Central memory CD8-positive, alpha-beta T cell (primary cell): Measurements from ENCODE around the gene IL26.
A peak's percentile ranks its signal among the peaks of the same experiment; 100 is the strongest.
"Not testable (repeated sequence)": the region's sequence is repeated elsewhere in the genome, so short reads cannot be mapped to it uniquely, and the experiment has no call there.

Source experiments
- ATAC-seq: fragments of 150-1000 bp; cut with Tn5 transposase; replicated peaks from 2 replicates; pipeline ENCODE4 v1.10.0; 2022; ENCODE audit warnings: mild to moderate bottlenecking, moderate FRiP score, moderate number of reproducible peaks; ENCODE audit not compliant: poor library complexity, severe bottlenecking; ENCODE audit errors: extremely low read depth
- DNase-seq, 2 donors: peaks; one replicate each; pipeline ENCODE4 v3.0.0; 2021; ENCODE audit warnings: low spot score in 2 of 2
- H3K27ac Mint-ChIP-seq: one replicate; pipeline ENCODE4 v1.8.0; 2022; ENCODE audit warnings: low read depth, mild to moderate bottlenecking, moderate library complexity, mixed read lengths
- H3K27me3 Mint-ChIP-seq: one replicate; pipeline ENCODE4 v1.8.0; 2022; ENCODE audit warnings: mixed read lengths
- H3K36me3 Mint-ChIP-seq: one replicate; pipeline ENCODE4 v1.8.0; 2022; ENCODE audit warnings: mild to moderate bottlenecking, moderate library complexity, mixed read lengths; ENCODE audit not compliant: insufficient read depth
- H3K4me1 Mint-ChIP-seq: one replicate; pipeline ENCODE4 v1.8.0; 2022; ENCODE audit warnings: mixed read lengths
- H3K4me3 Mint-ChIP-seq: one replicate; pipeline ENCODE4 v1.8.0; 2022; ENCODE audit warnings: mild to moderate bottlenecking, moderate library complexity, mixed read lengths
- H3K9me3 Mint-ChIP-seq: one replicate; pipeline ENCODE4 v1.8.0; 2022; ENCODE audit warnings: mixed read lengths

The IL26 gene

DNA sequence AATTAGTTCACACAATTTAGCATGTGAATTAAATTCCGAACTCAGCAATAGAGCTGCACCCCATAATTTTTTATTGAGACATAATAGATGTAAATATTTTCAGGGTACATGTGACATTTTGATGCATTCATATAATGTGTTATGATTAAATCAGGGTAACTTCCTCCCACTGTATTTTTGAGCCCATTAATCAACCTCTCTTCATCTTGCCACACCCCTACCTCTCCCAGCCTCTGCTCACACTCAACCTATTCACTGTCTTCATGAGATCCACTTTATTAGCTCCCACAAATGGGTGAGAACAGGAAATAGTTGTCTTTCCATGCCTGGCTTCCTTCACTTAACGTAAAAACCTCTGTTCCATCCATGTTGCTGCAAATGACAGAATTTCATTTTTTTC is 14.7 kb downstream of the IL26 start:
- Mint-ChIP-seq H3K27ac (no peak overlapping the region), H3K27me3 (no peaks in the 10 kb centered on the region), H3K36me3 (peaks cover 1% of the 10 kb centered on the region), H3K4me1 (peaks cover 28% of the 10 kb centered on the region), H3K9me3 (no peaks in the 10 kb centered on the region), H3K4me3 (no peak overlapping the region)
- ATAC-seq: no peak
- DNase-seq: no peak

DNA sequence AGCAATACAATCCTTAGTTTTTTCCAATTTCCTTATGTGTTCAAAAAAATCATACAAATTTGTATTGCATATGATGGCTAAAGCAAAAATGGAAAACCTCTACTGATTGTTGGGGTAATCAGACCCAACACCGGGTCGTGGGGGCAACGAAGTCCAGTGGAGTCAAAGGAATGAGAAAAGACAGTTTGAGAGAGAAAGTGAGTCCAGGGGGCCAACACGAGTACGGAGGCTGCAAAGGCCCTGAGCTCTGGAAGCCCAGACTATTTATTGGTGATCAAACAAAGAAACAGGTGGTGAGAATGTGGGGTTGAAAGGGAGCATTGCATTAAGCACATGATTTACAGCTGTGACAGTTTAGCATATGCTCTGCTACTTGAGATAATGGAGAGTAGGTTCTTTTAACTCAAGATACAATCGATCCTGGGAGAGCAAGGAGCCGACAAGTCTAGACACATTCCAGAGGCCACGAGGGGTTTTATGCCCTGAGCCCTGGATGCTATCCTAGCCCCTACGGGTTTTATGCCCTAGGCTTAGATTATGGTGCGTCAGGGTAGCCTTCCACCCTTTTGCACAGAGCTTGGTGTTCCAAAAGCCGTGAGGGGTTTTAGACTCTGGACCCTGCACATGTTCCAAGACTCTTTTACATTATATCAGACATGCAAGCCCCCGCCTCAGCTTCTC is 16.4 kb downstream of the IL26 start:
- H3K4me1 Mint-ChIP-seq: peaks cover 23% of the 10 kb centered on the region
- DNase-seq, H3K9me3 Mint-ChIP-seq, H3K36me3 Mint-ChIP-seq, H3K27me3 Mint-ChIP-seq, ATAC-seq, H3K4me3 Mint-ChIP-seq, H3K27ac Mint-ChIP-seq: not testable (repeated sequence)

DNA sequence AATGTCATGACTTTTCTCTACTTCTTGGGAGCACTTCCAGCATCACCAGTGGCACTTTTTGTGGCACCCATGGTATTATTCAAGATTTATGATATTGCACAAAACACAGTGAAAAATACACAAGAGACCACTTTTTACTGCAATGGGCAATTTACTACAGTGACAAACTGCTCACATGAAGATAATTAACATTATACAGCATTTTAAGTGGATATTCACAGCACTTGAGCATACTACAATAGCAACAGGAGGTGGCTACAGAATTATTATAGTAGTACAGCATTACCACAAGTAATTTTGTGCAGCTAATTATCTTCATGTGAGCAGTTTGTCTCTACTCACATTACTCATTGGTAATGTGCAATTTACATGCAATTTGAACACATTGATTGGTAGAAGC is 18.3 kb downstream of the IL26 start:
- DNase-seq: no peak
- ATAC-seq: no peak
- no peaks in the 10 kb centered on the region for H3K9me3 Mint-ChIP-seq
- no peaks in the 10 kb centered on the region for H3K27me3 Mint-ChIP-seq
- H3K27ac Mint-ChIP-seq: no peak overlapping the region
- H3K4me3 Mint-ChIP-seq: no peak overlapping the region
- H3K4me1 Mint-ChIP-seq: peaks cover 35% of the 10 kb centered on the region
- H3K36me3 Mint-ChIP-seq: peaks cover 3% of the 10 kb centered on the region

DNA sequence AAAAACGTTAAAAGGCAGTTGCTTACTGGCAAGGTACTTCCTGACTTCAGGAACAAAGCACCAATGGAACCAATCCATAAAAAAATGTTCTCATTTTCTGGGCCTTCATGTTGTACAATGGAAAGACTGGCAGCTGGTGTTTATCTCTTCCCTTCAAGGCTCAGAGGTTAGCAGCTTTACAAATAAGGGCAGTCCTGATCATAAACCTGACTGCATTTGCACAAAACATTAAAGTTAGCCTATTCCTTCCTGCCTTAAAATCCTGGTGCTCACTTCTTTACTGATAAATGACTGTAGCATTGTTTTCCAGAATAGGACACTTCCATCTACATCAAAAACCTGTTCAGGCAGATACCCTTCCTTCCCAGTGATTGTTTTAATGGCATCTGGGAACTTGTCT is 19.2 kb downstream of the IL26 start:
- H3K27me3 Mint-ChIP-seq: no peaks in the 10 kb centered on the region
- DNase-seq (no peak), ATAC-seq (no peak)
- H3K9me3 Mint-ChIP-seq: no peaks in the 10 kb centered on the region
- H3K4me1 Mint-ChIP-seq: peaks cover 30% of the 10 kb centered on the region
- no peak overlapping the region for H3K4me3 Mint-ChIP-seq
- peaks cover 3% of the 10 kb centered on the region for H3K36me3 Mint-ChIP-seq
- no peak overlapping the region for H3K27ac Mint-ChIP-seq

DNA sequence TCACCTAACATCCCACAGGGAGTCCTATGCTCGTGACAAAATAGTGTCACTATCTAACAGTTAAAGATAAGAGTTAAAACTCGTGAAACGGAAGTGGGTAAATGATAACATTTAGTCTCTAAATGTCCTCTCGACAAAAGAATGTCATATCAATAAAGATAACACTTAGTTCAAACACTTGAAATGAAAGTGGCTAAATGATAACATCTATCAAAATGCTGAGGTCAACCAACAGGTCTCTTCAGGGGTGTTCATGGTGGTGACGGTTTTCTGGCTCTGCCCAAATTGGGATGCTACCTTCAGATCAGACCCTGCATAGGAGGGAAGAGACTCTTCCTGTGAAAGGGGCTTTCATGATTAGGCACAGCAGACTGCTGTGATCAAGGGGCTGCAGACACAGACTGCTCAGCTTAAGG is 22.1 kb downstream of the IL26 start:
- H3K4me3 Mint-ChIP-seq: peak overlapping the region; percentile 4
- H3K9me3 Mint-ChIP-seq: no peaks in the 10 kb centered on the region
- H3K27me3 Mint-ChIP-seq: no peaks in the 10 kb centered on the region
- H3K4me1 Mint-ChIP-seq: peaks cover 35% of the 10 kb centered on the region
- H3K27ac Mint-ChIP-seq: no peak overlapping the region
- DNase-seq (no peak), ATAC-seq (peak; percentile 55)
- H3K36me3 Mint-ChIP-seq: peaks cover 3% of the 10 kb centered on the region

DNA sequence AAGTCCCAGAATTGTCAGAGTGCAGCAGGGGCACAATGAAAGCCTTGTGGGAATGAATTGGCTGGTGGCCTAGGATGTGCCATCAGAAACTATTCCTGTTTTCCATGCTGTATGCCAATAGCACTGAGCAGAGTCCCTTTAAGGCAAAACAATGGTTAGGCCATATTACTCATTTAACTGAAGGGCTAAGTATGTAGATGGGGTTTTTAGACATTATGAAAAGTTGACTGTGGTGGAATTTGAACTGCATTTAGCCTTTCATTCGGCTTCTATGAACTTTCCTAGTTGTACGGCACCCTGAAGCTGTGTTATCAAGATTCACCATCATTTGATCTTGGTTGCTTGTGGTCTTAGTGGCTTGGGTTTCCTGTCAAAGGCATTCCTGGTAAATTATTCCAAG is 24.8 kb downstream of the IL26 start:
- Mint-ChIP-seq H3K36me3 (peaks cover 3% of the 10 kb centered on the region), H3K27me3 (no peaks in the 10 kb centered on the region), H3K27ac (no peak overlapping the region), H3K9me3 (no peaks in the 10 kb centered on the region), H3K4me1 (peaks cover 38% of the 10 kb centered on the region), H3K4me3 (no peak overlapping the region)
- no peak for DNase-seq
- ATAC-seq: no peak

DNA sequence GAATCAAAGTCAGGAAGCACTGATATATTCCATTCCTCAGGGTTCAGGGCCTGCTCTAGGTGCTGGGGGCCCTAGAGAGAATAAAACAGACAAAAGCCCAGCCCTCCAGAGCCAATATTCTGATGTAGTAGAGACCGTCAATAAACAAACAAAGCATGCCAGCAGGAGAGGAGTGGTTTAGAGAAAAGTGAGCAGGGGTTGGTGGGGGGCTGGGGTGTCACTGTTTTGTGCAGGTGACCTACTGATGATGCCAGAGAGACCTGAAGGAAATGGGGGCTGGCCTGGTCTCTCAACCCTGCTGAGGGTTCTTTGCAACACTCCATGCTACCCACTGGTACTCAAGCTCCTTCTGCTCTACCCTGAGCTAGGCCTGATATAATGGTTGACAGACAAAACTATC is 26.5 kb downstream of the IL26 start:
- no peak for DNase-seq
- H3K4me3 Mint-ChIP-seq: peak overlapping the region; percentile 71
- H3K27ac Mint-ChIP-seq: peak overlapping the region; percentile 83
- peaks cover 38% of the 10 kb centered on the region for H3K4me1 Mint-ChIP-seq
- H3K27me3 Mint-ChIP-seq: no peaks in the 10 kb centered on the region
- H3K36me3 Mint-ChIP-seq: peaks cover 3% of the 10 kb centered on the region
- H3K9me3 Mint-ChIP-seq: no peaks in the 10 kb centered on the region
- ATAC-seq: peak; percentile 30

DNA sequence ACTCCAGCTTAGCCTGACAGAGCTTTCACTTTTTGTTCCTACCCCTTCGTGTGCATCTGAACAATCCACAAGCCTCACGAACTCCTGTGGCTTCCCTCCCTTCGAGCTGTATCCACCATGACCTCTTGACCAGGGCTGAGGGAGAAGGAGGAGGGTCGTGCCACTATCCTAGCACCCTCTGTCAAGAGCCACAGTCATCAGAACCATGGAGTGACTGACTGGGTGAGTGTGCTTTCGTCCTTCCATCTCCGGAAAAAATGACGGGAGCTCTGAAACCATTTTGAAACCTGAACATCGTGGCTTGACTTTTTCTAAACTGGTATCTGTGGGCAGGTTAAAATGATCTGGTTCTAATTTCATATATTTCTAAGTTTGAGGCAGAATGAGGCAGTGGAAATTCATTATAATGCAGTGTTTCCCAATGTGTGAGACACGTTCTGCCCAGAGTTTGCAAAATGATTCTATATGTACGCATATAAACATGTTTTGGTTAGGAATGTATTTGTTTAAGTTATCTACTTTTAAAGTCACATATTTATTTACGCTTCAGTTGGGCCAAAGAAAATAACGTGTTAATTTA is 27.0 kb downstream of the IL26 start:
- peaks cover 38% of the 10 kb centered on the region for H3K4me1 Mint-ChIP-seq
- peak overlapping the region; percentile 71 for H3K4me3 Mint-ChIP-seq

DNA sequence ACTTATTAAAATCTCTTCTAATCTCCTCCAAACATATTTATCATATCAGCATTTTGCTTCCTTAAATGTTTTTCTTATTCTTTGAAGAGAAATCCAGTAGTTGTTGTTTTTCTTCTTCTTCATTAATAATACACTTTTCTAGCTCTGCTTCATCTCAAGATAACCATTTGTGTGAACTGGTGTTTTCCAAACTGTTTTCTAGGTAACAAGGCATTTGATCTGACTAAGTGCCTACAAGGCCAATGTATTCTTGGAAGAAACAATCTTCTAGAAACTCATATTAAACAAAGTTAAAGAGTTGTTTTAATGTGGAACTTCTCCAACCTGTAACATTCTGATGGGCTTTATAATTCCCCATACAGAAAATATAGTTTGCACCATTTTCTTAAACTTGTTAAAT is 35.3 kb downstream of the IL26 start:
- Mint-ChIP-seq H3K4me3 (peak overlapping the region; percentile 2), H3K9me3 (no peaks in the 10 kb centered on the region), H3K36me3 (peaks cover 2% of the 10 kb centered on the region), H3K4me1 (peaks cover 6% of the 10 kb centered on the region), H3K27ac (peak overlapping the region; percentile 52), H3K27me3 (no peaks in the 10 kb centered on the region)
- ATAC-seq: peak; percentile 25
- no peak for DNase-seq

More for the DNA sequence above, 27.0 kb downstream of the IL26 start:
- no peaks in the 10 kb centered on the region for H3K9me3 Mint-ChIP-seq
- DNase-seq (no peak), ATAC-seq (peak; percentile 53)
- H3K36me3 Mint-ChIP-seq: peaks cover 3% of the 10 kb centered on the region
- peak overlapping the region; percentile 83 for H3K27ac Mint-ChIP-seq
- no peaks in the 10 kb centered on the region for H3K27me3 Mint-ChIP-seq

DNA sequence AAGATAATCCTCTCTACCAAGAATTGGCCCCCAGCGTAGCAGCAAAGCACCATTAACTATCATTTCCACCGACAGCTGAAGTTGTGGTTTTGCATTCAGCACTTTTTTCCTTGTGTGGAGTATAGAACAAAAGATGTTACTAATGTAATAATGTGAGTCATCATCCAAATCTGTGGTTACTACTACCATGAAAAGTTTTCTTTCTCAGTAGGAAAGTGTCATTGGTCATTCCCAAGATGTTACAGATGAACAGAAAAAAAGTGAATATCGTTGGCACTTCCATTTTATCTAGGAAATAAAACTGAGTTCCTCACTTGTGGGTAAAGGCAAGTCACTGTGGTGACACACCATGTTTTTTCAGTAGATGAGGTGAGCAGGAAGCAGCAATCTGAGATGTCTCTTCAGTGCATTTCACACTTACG is 35.8 kb downstream of the IL26 start:
- H3K4me3 Mint-ChIP-seq: peak overlapping the region; percentile 2
- DNase-seq: no peak
- peaks cover 4% of the 10 kb centered on the region for H3K36me3 Mint-ChIP-seq
- peak overlapping the region; percentile 52 for H3K27ac Mint-ChIP-seq
- H3K27me3 Mint-ChIP-seq: no peaks in the 10 kb centered on the region
- no peaks in the 10 kb centered on the region for H3K9me3 Mint-ChIP-seq
- ATAC-seq: peak; percentile 85
- peaks cover 6% of the 10 kb centered on the region for H3K4me1 Mint-ChIP-seq

DNA sequence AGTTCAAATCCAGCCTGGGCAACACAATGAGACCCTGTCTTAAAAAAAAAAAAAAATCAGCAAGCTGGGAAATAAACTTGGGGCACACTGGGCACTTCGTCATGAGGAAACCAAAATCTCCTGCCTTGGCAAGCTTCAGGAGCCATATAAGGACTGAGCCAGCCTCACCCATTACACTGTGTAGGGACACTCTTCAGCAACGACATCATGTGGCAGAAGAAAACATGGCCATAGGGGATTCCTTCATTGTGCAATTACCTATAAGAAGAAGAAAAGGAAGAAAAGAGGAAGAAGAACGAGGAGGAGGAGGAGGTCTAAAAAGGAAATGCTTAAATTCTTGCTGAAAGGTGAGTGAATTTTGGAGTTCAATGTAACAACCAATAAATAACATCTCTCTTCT is 40.0 kb downstream of the IL26 start:
- no peak overlapping the region for H3K4me3 Mint-ChIP-seq
- no peak overlapping the region for H3K27ac Mint-ChIP-seq
- no peaks in the 10 kb centered on the region for H3K27me3 Mint-ChIP-seq
- no peaks in the 10 kb centered on the region for H3K9me3 Mint-ChIP-seq
- peaks cover 4% of the 10 kb centered on the region for H3K36me3 Mint-ChIP-seq
- no peak for ATAC-seq
- peaks cover 19% of the 10 kb centered on the region for H3K4me1 Mint-ChIP-seq
- DNase-seq: no peak

DNA sequence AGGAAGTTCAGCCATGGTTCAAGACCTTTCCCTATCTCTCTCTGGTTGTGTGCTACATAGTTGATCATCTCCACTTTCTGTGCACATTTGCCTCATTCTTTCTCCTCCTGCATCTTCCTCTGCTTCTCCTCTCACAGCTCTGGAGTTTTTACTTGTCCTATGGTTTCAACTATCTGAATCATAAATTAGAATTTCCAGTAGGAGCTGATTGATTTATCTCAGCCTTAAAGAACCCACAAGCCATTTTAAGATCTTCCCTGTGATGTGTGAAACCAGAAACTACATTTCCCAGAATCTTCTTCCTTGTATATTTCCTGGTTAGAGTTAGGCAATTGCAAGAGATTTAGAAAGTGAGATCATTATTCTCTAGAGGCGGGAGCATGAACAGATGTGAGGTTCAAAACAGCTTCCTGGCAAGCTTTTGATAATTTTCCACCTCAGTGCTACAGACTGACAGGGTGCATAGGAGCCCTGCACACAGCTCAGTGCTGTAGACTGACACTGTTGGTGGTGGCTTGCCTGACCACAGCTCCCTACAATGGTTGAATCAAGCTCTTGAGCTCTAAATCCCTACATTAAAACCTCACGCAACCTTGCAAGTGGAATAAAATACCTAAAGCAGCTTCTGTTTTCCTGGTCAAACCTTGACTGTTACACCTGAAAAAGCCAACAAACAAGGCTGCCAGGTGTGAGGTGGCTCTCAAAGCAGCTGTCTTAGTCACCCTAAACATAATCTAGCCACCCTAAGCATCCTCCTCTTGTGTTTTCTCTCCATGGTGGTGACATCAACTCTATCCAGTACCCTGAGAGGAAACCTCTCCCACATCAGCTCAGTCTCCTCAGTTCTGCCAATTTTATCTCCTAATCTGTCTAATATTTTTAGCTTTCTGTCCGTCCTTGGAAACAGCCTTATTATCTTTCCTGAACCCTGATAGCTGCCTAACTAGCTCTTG is 44.5 kb downstream of the IL26 start:
- peak; percentile 90 for ATAC-seq
- Mint-ChIP-seq H3K9me3 (no peaks in the 10 kb centered on the region), H3K36me3 (peaks cover 5% of the 10 kb centered on the region), H3K27me3 (no peaks in the 10 kb centered on the region), H3K4me3 (peak overlapping the region; percentile 13), H3K4me1 (peaks cover 46% of the 10 kb centered on the region), H3K27ac (peak overlapping the region; percentile 8)
- DNase-seq: no peak
